Amniotic stem cell (primary cell): ENCODE results near the gene CD14.
"Not testable (repeated sequence)": the region's sequence is repeated elsewhere in the genome, so short reads cannot be mapped to it uniquely, and the experiment has no call there.

Experiments used
- DNase-seq: peaks from one replicate; lab custom pipeline; 2025; lab: John Stamatoyannopoulos, UW

Gene CD14

GRCh38 chr5:140596321-140596741 lies 36.6 kb downstream of the CD14 start:
- no peak for DNase-seq

GRCh38 chr5:140595538-140596300 lies 37.3 kb downstream of the CD14 start:
- DNase-seq = no peak

- DNase-seq = no peak
These were observed 38.8 kb downstream of the CD14 start for GRCh38 chr5:140594169-140594568.

GRCh38 chr5:140593070-140593469 lies 39.9 kb downstream of the CD14 start:
- not testable (repeated sequence) for DNase-seq

- DNase-seq = no peak
These were observed 41.1 kb downstream of the CD14 start for GRCh38 chr5:140591747-140592372.

GRCh38 chr5:140590861-140591260 lies 42.1 kb downstream of the CD14 start:
- no peak for DNase-seq

- no peak for DNase-seq
These were observed 44.5 kb downstream of the CD14 start for GRCh38 chr5:140588311-140589070.

- no peak for DNase-seq
These were observed 45.5 kb downstream of the CD14 start for GRCh38 chr5:140587495-140587894.
